GM12864 (cell line): ENCODE results near the gene MCCC1.

Experiments
- DNase-seq: peaks from one replicate; pipeline ENCODE4 v3.0.0-alpha.2; 2011; ENCODE audit warnings: low read depth
- H3K4me3 ChIP-seq: 2 replicates; pipeline ENCODE4 v1.5.1; 2011; ENCODE audit warnings: mild to moderate bottlenecking, low read depth, low read length, control low read depth
- CTCF ChIP-seq: IDR thresholded peaks from 2 replicates; pipeline ENCODE4 v1.5.1; 2011; ENCODE audit warnings: low read depth, mild to moderate bottlenecking, moderate library complexity, low read length, control low read depth, inconsistent platforms; ENCODE audit errors: missing control alignments

Gene MCCC1

GRCh38 chr3:183099026-183099837 is at the start of gene MCCC1:
Gene MCCC1, minus strand, starts transcription at chr3:183099496. Its CDS starts 56 bp downstream, at chr3:183099440.
- H3K4me3 ChIP-seq, result peak within 1 kb of the TSS; percentile 94
- TF ChIP-seq CTCF, result no peak
- DNase-seq, result peak; percentile 89

GRCh38 chr3:183148056-183148455 is 48.8 kb upstream of the MCCC1 start:
- no peak for DNase-seq
- no peak overlapping the region for H3K4me3 ChIP-seq
- no peak for TF ChIP-seq CTCF

GRCh38 chr3:183144363-183144762 is 45.1 kb upstream of the MCCC1 start:
- no peak for TF ChIP-seq CTCF
- no peak for DNase-seq
- H3K4me3 ChIP-seq, result no peak overlapping the region

DNA sequence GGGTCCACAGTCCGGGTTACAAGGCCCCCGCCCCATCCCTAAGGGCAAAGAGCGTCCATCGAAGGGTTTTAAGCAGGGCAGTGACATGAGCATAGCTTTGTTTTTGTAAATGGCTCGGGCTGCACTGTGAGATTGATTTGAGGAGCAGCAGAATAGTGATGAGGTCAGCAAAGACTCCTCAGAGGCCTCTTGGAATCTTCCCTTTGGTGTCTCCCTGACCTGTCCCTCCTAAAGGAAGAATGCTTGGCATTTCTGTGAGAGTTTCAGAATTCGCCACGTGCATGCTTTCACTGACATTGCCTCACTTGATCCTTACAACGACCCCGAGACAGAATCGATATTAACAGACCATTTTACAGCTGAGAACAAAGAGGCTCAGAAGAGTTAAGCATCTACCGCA is 42.9 kb upstream of the MCCC1 start:
- no peak for TF ChIP-seq CTCF
- DNase-seq, result no peak
- H3K4me3 ChIP-seq, result no peak overlapping the region

DNA sequence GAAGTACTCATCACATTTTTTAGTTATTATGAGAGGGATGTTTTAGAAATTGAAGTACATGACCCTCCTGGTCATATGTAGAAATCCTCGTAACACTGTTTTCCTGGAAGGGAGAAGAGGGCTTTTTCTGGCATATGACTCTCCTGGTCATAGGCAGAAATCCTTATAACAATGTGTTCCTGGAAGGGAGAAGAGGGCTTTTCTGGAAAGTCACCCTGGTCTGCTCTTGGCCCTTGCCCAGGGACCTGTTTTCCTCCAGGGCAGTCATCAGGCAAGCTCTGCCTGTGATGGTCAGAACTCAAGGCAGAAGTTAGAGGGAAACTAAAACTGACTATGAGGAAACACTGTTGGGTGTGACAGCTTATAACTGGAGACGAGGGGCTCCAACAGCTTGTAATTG is 35.5 kb upstream of the MCCC1 start:
- H3K4me3 ChIP-seq, result no peak overlapping the region
- no peak for DNase-seq
- TF ChIP-seq CTCF, result no peak

GRCh38 chr3:183132409-183132808 is 33.1 kb upstream of the MCCC1 start:
- DNase-seq, result no peak
- no peak for TF ChIP-seq CTCF
- H3K4me3 ChIP-seq, result no peak overlapping the region

DNA sequence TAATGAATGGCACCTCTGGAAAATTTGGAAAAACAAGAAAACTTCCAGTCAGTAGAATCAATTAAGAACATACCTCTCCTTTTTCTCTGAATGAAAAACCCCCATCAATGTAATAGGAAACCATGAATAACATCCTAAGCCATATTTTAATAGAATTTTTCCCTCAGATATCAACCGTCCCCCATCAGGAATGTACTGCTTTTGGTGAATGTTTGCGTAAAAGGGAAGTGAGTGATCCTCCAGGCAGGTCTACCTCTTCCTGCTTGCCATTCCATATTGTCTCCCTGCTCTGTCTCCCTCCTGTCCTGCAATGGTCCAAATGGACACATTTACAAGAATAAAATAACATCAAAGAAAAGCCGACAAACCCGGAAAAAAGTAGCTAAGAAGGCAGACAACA is 32.4 kb upstream of the MCCC1 start:
- no peak for TF ChIP-seq CTCF
- no peak for DNase-seq
- no peak overlapping the region for H3K4me3 ChIP-seq
